Stimulated activated CD4-positive, alpha-beta T cell treated with anti-CD3 and anti-CD28 coated beads, Interleukin-12 subunit alpha, Interleukin-12 subunit beta, amount 100 ng/mL, for 48 hours (primary cell): ENCODE data around the gene PPP1R18.
A peak's percentile ranks its signal among the peaks of the same experiment; 100 is the strongest.

Experiments
- DNase-seq, 3 donors: peaks; one replicate each; pipeline ENCODE4 v3.0.0-alpha.2; 2020; ENCODE audit warnings: low read depth in 2 of 3, low spot score in 1 of 3

The PPP1R18 gene

DNA sequence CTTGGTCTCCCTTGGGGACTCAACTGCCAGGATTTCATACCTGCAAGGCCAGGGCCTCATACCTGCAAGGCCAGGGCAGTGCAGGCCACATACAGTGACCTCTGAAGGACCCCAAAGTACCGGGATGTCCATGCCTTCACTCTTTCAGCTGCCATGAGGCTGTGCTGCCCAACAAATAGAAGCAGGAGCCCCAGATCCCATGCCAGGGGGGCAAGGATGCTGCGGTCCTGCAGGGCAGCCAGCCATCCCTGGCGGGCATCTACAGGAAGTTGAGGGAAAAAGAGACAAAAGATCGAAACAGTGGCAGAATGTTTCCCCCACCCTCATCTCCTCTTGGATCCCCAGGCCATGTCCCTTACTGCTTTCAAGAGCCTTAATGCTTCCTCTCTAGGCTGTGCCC, 3.5 kb upstream of the PPP1R18 start:
- no peak for DNase-seq

DNA sequence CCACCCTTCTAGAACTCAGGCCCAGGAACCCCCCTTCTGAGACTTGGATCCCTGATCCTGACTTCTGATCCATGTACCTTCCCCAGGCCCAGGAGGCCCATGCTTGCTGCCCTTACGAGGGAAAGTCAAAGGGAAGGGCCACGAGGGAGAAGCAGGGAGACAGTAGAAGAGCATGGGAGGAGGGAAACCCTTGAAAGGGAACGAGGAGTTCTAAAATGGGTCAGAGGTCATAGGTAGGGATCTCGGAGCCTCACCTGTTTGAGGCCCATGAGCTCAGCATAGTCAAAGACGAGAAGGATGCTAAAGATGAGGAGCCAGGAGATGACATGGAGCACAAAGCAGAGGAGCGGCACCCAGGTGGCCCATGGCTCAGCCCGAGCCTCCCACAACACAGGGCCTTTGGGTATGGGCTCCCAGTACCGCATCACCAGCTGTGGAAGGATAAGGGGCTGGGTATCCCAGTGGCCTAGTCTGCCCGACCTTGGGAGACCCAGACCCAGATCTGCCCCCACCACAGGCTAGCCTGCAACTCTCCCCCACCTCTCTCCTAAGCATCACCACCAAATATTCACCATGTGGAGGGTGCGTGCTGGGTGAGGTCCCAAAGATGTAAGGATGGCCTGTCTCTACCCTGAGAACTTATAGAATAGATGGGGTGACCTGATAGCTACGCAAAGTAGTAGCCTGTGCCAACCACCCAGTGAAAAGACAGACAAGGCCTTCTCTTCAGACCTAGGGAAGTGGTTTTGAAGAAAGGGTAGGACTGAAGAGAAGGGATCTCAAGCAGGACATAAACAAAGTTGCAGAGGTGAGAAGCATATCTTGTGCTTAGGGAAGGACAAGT, 2.8 kb upstream of the PPP1R18 start:
- DNase-seq: no peak

DNA sequence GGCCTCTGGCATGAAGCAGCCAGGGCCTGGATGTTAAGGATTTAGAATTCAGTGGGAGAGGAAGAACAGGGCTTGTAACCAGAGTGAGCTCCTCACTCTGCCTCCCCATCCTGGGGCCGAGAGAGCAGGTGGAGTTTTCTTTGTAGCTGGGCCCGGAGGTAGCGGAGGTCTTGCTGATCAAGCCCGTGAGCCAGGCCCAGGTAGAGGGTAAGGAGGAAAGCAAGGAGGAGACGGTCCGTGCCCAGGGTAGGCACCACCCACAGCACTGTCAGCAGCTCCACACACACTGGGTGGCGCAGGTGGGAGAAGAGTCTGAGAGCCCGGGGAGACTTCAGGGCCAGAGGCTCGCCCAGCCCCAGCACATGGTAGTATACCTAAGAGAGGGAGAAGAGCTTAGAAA, 2.1 kb upstream of the PPP1R18 start:
- no peak for DNase-seq

DNA sequence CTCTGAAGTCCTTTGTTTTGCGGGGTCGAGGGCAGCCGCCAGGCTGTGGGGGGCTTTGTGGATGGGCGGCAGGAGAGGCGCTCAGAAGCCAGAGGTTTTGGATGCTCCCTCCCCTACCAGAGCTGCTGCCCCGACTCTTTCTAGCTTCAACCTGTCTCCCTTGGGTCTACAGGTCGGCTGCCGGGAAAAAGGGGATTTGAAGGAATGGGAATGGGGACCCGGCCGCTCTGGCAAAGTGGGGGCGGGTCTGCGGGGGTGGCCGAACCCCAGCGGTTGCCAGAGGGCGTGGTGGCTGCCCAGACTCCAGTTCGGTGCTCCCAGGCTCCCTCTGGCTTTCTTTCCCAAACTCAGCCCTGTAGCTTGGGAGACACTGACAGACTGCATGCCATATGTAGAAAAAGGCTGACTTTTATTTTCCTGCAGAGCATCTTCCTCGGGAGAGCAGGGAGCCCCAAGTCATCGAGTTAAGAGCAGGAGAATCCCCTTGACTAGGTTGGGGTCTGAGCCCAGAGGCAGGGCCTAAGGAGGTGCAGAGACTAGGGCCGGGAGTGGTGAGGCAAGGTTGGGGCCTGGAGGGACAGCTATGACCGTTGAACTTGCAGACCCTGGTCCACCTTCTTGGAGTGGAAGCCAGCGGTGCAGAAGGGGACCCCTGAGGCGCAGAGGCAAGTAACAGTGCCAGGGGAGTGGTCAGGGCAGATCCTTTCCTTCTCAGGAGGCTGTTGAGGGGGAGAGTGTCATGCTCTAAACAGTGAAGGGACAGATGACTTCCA, 1.4 kb upstream of the PPP1R18 start:
- no peak for DNase-seq

DNA sequence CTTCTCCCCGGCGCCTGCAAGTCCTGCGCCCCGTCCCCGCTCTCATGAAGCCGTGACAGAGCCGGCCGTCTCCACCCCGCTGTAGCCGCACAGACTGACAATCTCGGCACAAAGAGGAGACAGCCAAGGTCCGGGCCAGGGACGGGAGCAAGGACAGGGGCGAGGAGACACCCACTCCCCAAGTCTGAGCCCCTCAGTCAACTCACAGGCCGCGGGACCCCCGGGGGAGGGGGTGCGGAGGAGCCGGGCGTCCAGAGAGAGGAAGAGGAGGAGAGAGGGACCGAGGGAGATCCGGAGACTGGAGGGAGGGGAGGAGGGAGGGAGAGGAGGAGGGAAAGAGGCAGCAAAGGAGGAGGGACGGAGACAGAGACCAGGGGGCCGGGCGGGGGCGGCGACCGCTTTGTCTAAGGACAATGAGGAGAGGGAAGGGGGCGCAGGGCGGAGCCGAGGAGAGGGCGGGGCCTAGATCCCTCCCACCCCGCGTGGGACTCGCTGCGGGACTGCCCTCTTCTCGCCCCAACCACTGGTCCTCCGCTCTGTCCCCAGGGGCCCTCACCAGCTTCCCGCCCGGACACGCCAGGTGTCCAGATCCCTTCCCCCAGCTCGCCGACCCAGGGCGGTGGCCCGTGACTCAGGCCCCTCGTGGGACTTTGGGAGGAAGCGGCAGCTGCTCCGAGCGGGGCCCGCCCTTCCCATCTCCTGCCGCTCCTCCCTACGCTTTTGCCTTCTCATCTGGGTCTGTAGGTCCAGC, 638 bp upstream of the PPP1R18 start:
- peak; percentile 76 to 86 (median 78) for DNase-seq

DNA sequence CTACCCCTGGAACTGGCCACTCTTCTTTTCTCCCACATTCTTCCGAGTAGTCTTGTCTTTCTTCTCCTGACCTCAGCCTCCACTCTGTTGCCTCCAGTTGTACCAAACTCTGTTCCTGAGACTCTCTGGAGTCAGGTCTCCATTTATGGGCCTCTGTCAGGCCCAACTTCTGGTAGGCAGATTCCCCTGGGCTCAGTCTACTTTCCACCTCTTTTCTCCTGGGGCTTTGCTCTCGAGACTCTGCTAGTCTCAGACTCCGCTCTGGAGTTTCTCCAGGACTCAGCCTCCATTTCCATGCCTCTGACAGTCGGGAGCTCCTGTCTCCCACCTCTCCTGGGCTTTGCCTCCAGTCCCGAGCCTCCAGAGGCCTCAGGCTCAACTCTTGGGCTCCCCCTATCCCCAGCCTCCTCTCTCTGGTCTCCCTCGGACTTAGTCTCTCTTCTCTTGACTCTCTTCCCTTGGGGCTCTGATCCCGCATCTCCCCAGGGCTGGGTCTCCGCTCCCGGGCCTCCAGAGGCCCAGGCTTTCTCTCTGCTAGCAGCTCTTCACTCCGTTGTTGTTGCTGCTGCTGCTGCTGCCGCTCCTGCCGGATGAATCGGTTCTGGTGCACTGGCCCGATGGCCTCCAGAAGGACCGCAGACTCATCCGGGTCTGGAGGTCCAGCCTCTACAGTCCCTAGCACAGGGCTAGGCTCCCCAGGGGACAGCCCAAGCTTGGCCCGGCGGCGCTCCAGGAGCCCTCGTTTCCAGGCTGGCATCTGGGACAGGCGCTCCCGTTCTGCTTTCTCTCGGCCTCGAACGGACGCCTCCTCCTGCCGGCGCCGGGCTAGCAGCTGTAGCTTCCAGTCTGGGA, 1.1 kb downstream of the PPP1R18 start:
- no peak for DNase-seq

DNA sequence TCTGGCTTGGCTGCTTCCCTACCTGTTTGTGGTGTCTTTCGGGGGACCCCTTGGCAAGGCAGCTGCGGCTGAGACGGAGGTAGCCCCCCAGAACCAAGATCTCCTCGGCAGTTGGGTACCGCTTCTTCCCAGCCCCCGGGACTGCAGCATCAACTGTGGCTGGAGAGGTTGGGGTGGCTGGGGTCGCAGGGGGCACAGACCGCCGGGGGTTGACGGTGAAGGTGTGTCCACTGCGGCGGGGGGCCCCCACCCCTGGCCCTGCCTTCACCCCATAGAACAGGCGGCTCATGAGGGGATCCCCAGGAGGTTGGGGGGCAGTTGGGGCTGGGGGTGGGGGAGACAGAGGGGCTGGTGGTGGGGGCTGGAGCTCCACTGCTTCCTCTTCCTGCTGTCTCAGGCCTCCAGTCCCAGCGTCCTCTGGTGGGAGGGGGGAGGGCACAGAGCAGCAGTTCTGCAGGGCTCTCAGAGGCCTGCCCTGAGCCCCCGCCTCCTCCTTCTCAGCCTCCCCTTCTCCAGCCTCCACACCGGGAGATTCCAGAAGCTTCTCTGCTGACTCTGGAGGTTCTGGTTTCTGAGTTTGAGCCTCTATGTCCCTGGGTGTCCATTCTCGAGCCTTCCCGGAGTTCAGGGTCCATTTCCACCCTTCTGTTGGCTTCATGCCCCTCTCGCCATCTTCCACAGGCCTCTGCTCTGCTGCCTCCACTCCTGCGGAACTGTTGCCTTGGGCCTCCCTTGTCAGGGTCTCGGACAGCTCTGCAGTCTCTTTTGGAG, 1.9 kb downstream of the PPP1R18 start:
- peak in 1 of 3 donors; percentile 50 for DNase-seq

DNA sequence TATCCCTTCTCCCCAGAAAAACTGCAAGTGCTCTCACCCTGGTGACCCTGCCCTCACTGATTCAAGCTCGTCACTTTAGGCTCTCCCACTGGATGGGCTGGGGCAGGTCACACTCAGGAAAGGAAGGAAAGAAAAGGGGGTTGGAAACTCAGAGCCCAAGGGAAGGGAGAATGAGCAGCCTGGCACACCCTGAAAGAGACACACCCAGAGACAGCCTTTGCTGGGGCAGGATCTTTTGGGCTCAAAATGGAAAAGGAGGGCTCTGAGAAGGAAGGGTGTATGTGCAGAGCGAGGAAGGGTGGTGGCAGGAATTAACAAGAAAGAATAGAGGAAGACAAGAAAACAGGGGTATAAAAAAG, 2.5 kb downstream of the PPP1R18 start:
- no peak for DNase-seq

DNA sequence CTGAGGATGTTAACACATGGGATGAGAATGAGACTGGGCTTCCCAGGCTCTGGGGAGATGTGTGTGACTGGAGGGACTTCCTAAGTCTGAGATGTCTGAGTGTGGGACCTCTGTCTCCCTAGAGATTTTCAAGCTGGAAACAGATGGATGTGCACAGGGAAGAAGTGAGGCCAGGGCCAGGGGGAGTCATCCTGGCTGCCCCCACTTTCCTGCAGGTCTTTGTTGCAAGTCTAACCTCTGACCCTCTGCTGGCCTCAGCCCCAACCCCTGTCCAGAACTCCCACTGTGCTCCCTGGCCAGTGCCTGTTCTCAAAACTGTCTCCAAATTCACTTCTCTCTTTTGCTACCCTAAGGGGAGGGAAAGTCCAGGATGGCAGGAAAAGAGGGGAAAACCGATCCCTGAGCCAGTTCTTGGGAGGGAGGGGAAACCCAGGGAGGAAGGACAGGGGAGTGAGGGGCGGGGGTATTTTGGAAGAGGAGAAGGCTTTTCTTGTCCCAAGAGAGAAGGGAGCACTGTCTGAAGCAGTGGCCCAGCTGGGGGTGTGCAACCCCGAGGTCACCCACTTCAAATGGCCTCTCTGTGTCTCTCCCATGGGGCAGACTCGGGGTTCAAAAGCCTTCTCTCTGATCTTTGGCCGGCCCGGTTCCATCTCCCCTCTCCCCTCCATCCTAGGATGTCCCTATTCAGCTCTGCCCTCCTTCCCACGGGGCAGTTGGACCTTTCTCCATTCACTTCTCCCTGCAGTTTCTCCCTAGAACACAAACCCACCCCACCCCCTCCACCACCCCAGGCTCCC, 3.1 kb downstream of the PPP1R18 start:
- no peak for DNase-seq

DNA sequence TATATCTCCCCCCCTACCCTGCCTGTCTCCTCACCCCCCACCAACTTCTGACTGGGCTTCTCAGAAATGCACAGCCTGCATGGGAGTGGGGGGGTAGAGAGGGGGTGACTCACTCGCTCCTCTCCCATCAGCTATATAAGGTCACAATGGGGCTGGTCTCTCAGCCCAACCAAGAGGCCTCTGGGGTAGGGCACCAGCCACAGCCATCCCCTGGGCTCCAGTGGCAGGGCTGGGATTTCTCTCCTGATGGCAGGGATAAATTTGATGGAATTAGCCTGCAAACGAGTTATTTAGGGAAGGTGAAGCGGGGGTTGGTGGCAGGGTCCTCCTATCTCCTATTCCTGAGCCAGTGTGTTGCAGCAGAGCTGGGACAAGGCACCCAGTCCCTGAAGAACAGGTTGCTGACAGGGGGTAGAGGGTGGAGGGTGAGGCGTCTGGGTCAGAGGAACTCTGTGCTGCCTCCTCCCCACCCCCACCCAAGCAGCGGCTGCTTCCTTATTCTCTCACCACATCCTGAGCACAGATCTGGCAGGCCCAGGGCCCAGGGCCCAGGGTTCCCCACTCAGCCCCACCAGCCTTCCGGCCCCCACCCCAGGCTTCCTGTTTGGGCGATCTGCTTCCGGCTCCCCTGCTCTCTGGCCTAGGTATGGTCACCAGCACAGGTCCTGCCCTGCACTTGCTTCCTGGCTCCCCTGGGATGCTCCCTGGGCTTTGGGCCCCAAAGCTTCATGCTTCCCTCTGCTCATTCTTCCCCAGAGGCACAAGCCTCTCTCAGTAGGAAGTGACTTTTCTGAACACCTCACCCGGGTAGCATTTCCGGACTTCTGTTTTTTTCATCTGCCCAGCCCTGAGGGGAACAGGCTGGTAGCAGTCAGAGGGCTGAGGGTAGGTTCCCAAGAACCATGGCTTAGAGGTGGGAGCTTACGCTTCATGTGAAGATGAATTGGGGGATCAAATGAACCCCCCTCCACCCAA, 4.0 kb downstream of the PPP1R18 start:
- DNase-seq: peak; percentile 75 to 81 (median 79)

DNA sequence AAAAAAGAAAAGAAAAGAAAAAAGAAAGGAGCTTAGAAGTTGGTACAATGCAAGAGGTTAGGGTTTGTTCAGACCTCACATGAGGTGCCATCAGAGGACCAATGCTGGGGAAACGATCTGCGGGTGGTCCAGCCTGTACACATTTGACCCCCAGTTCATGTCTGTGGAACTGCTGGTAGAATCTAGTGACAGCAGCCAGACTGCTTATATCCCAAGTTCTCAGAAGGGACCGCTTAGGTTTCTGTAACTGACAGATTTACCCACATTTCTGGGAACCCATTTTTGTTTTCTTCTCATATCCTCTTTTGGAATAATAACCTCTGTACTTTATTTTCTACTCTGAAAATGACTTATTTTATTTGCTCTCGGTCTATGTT, 4.7 kb downstream of the PPP1R18 start:
- DNase-seq: no peak

DNA sequence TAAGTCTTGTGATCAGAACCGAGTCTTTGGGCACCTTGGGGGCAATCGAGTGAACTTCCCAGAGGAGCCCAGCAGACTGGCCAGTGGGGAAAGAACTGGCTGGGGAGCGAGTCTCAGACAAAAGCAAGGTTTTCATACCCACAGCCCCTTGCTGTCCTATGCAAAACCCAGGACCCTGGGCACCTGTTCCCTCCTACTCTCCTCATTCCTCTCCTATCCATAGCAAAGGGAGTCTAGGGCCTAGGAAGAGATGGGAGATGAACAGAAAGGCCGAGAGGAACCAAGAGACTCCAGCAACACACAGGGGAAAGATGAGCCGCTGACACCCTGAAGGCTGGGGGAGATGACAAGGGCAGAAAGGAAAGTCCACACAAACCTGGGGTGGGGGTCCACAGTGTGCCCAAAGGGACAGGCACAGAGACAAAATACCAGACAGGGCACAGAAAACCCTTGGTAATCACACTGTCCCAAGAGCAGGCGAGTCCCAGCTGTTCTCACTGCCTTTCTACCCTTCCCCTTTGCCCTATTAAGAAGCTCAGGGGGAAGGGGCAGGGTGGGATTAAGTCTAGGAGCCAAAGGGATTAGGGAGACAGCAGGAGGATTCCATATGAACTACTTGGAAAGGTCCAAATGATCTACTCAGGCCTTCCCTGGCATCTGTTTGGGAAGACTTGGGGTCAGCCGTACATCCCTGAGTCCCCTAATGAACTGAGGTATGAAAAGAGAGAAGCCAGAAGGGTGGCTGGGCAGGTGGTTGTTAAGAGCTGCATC, 6.5 kb downstream of the PPP1R18 start:
- no peak for DNase-seq

DNA sequence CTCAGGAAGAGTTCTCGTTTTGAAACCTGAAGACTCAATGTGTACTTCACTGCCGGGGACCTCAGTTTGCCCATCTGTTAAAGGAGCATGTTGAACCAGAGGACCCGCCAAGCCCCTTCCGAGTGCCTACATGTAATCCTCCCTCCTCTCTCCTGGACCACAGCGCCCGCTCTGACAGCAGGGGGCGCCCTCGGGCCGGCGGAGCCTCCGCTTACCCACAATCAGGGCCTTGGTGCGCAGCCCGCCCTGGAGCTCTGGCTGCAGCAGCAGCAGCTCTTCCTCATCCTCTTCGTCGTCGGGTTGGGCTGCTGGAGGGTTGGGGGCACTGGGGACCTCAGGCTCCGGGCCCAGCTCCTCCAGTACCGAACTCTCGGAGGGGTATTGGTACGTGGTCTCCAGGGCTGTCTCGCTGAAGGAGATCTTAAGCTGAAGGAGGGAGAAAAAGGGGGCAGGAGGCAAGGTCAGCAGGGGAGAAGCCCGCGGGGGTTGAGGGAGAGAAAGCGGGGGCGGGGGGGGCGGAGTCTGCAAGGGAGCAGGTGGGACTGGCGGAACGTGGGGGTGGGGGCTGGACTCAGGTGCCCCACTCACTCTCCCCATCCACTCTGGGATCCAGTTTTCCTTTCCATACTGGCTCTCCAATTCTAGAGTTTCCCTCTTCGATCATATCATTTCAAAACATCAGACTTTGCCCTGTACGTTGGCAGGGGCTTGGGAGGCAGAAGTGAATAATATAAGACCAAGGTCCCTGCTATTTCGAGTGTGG, 7.3 kb downstream of the PPP1R18 start:
- peak; percentile 86 to 92 (median 87) for DNase-seq

DNA sequence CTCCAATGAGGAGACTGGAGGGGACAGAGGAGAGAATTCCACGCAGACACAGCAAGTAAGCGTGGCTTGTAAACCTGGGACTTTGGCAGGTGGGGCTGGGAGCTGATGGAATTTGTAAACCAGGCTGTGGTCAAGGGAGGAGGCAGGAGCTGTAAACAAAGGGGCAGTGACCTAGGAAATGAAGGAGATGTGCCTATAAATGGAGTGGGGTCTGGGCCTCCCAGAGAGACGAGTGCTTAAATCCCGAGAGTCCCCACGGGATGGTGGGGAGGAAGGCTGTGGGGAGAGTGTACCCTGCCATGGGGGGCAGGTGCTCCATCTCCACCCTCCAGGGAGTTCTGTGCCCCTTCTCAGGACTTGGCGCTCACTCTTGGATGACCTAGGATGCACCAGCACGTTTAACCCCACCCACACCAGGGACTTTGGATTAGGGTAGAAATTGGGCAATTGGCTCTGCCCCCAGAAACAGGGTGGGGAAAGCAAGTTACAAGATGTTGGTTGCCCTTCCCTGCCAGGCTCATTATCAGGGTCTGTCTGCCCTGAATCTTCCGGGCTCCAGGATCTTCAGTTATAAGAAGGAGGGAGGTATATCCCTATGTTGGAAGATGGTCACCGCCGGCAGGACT, 9.7 kb downstream of the PPP1R18 start:
- no peak for DNase-seq

DNA sequence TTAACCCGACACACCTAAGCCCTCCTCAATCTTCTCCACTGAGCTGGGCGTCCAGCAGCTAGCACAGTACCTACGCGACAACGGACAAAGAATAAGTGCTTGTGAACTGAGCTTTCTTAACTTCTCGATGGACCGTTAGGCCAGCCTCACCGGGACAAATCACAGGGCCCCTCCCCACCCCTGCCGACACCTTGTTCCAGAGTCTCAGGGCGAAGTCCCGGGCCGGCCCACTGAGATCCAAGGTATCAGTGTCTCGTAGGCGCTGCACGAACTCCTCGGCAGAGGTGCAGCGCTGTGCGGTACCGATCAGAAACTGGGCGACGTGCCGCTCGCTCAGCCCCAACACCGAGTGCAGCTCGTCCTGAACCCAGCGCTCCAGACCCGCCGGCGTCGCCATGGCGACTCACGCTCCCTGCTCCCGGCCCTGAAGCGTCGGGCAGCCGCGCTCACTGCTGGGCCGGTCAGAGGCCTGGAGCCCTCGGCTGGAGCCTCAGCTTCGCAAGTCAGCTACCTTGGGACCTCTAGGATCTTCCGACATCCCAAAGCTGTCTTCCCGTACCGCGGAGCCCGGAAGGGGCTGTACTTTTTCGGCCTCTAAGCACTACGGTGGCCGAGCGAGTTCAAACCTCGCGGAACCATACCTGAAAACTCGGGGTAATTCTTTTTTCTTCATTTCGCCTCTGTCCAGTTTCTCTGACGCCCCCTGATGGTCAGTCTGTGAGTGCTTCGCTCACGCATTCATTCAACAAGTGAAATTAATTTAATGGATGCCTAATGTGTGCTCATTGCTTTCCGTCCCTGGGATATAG, 13.8 kb downstream of the PPP1R18 start, which contains the start of gene DHX16:
DHX16 (minus strand) TSS at position 562 of the 809 bp plus-strand sequence; CDS start at position 397, 165 bp downstream.
- peak; percentile 82 to 93 (median 86) for DNase-seq
